Testis (tissue), 3 donors: ENCODE results near the gene RBM22. TPM values are rescaled to one million over a fixed set of nuclear protein-coding genes. Genes with fewer than 3 reads are reported as not detected.

Experiments used
- DNase-seq: peaks from one replicate; pipeline ENCODE4 v3.0.0-alpha.2; 2019
- H3K27ac ChIP-seq, 2 donors: fragments of 200-600 bp; sonication (generic); one replicate each; pipeline ENCODE4 v1.5.1; 2019
- H3K27me3 ChIP-seq: fragments of 200-600 bp; sonication (generic); one replicate; pipeline ENCODE4 v1.5.1; 2019
- H3K36me3 ChIP-seq: fragments of 200-600 bp; sonication (generic); one replicate; pipeline ENCODE4 v1.5.1; 2017; ENCODE audit warnings: low read depth; ENCODE audit errors: missing control alignments
- H3K4me1 ChIP-seq: fragments of 200-600 bp; sonication (generic); one replicate; pipeline ENCODE4 v1.5.1; 2019
- H3K4me3 ChIP-seq, 2 donors: fragments of 200-600 bp; sonication (generic); one replicate each; pipeline ENCODE4 v1.5.1; 2017 to 2019
- H3K9me3 ChIP-seq: fragments of 200-600 bp; sonication (generic); one replicate; pipeline ENCODE4 v1.5.1; 2017
- POLR2A ChIP-seq: fragments of 450-650 bp; IDR thresholded peaks from one replicate; pipeline ENCODE4 v1.6.1; 2017; ENCODE audit warnings: antibody characterized with exemption, mild to moderate bottlenecking, moderate library complexity
- WGBS, 2 donors: methylation state at CpG; one replicate each; pipeline ENCODE4 v1.1.5; 2018; 5-methylcytosine and 5-hydroxymethylcytosine counted together
- intact Hi-C: fragments of 100-400 bp; cut with DNase I; formaldehyde crosslinking; loops from one replicate; pipeline ENCODE4 v1.15.1; 2023; ENCODE audit warnings: low total_unique reads
- polyA plus RNA-seq: library from polyadenylated mRNA; stranded (reverse); fragments of 350-450 nt; fragmentation: Illumina TruSeq; extraction: RNeasy Lipid Tissue Mini Kit (QIAGEN cat#74804); gene quantifications from one replicate; pipeline ENCODE4 v1.2.3, GENCODE V29; 2014; ENCODE audit warnings: low read depth, low replicate concordance; ENCODE audit not compliant: insufficient read depth
- total RNA-seq, 2 donors: library from RNA; depleted of rRNA; stranded (reverse); fragments of >200 nt; gene quantifications; one replicate each; pipeline ENCODE4 v1.2.3, GENCODE V29; 2016
- TF ChIP-seq, protein P1 (sequence below), 3 experiments: fragments of 450-650 bp in 2 of 3; fragments of 200-600 bp in 1 of 3; sonication (generic) in 1 of 3; IDR thresholded peaks; one replicate each; pipeline ENCODE4 v1.5.1; 2016 to 2019; ENCODE audit warnings: antibody characterized with exemption in 3 of 3, mild to moderate bottlenecking in 2 of 3, moderate library complexity in 1 of 3

RBM22 gene
- total and polyA plus RNA-seq, 3 donors from 2014 or later: 37.7 to 40.1 (median 38.5) TPM

DNA sequence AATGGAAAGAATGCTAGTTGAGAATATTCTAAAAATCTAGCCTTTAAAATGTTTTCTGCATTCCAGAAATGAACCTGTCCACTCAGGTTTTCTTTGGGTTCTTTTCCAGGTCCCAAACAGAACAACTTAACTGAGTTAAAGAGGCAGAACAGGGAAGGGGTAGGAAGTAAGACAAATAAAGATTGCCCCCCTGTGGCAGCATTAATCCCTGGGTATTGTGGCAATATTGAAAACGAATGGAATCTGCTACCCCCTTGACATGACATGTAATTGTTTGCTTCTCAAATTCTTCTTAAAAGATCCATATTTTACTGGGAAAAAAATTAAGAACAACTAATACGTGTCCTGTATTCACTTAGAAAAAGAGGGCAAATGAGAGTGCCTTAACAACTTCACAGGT lies 9.3 kb upstream of the RBM22 start:
- no peaks in the 10 kb centered on the region for H3K36me3 ChIP-seq
- H3K9me3 ChIP-seq: no peaks in the 10 kb centered on the region
- TF ChIP-seq, protein P1, sequence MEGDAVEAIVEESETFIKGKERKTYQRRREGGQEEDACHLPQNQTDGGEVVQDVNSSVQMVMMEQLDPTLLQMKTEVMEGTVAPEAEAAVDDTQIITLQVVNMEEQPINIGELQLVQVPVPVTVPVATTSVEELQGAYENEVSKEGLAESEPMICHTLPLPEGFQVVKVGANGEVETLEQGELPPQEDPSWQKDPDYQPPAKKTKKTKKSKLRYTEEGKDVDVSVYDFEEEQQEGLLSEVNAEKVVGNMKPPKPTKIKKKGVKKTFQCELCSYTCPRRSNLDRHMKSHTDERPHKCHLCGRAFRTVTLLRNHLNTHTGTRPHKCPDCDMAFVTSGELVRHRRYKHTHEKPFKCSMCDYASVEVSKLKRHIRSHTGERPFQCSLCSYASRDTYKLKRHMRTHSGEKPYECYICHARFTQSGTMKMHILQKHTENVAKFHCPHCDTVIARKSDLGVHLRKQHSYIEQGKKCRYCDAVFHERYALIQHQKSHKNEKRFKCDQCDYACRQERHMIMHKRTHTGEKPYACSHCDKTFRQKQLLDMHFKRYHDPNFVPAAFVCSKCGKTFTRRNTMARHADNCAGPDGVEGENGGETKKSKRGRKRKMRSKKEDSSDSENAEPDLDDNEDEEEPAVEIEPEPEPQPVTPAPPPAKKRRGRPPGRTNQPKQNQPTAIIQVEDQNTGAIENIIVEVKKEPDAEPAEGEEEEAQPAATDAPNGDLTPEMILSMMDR (IDR thresholded peaks at IDR 0.05): peak in 2 of 3 experiments; percentile 16 to 20
- no peak for TF ChIP-seq POLR2A
- no peaks in the 10 kb centered on the region for H3K4me1 ChIP-seq
- intact Hi-C loops: no loop called here
- H3K4me3 ChIP-seq: no peak overlapping the region
- no peak overlapping the region for H3K27ac ChIP-seq
- WGBS, 2 donors: 58 to 64% methylated on average over 2 of the region's 2 CpGs
- no peaks in the 10 kb centered on the region for H3K27me3 ChIP-seq
- no peak for DNase-seq

GRCh38 chr5:150706776-150707390 lies 6.0 kb upstream of the RBM22 start:
- no peaks in the 10 kb centered on the region for H3K36me3 ChIP-seq
- no peaks in the 10 kb centered on the region for H3K9me3 ChIP-seq
- no peak for DNase-seq
- no peak overlapping the region for H3K4me3 ChIP-seq
- H3K27me3 ChIP-seq: no peaks in the 10 kb centered on the region
- 55 to 57% methylated on average over 4 of the region's 4 CpGs for WGBS, 2 donors
- H3K4me1 ChIP-seq: no peaks in the 10 kb centered on the region
- intact Hi-C loops: no loop called here
- no peak for TF ChIP-seq POLR2A
- TF ChIP-seq, protein P1 (IDR thresholded peaks at IDR 0.05): no peak
- H3K27ac ChIP-seq: no peak overlapping the region

- WGBS, 2 donors: 87% methylated on average over 3 of the region's 3 CpGs
- Histone ChIP-seq H3K4me1 (no peaks in the 10 kb centered on the region), H3K9me3 (no peaks in the 10 kb centered on the region), H3K27me3 (no peaks in the 10 kb centered on the region), H3K27ac (no peak overlapping the region), H3K36me3 (no peaks in the 10 kb centered on the region), H3K4me3 (no peak overlapping the region)
- intact Hi-C loops: no loop called here
- TF ChIP-seq, protein P1 (IDR thresholded peaks at IDR 0.05): no peak
- no peak for TF ChIP-seq POLR2A
- no peak for DNase-seq
These were observed 2.9 kb upstream of the RBM22 start for GRCh38 chr5:150703762-150704161.

DNA sequence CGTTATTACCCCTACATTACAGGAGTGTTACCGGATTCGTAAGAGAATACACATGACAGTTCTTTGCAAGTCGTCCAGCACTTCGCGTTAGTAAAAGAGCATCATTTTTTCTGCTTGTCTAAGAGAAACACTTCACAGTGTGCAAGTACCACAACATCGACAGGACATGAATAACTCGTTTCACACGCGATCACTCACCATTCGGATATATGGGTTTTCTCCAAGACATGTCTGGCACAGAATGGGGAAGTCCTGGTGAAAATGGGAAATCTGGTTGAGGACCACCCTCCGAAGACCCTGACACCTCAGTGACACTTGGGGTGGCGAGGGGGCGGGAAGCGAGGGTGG lies 642 bp downstream of the RBM22 start:
- no peaks in the 10 kb centered on the region for H3K27me3 ChIP-seq
- DNase-seq: no peak
- H3K36me3 ChIP-seq: no peaks in the 10 kb centered on the region
- no peaks in the 10 kb centered on the region for H3K4me1 ChIP-seq
- peak overlapping the region; percentile 97 to 98 for H3K27ac ChIP-seq
- WGBS, 2 donors: 1% methylated on average over 15 of the region's 15 CpGs
- no peaks in the 10 kb centered on the region for H3K9me3 ChIP-seq
- peak overlapping the region; percentile 98 to 99 for H3K4me3 ChIP-seq
- TF ChIP-seq POLR2A: no peak
- TF ChIP-seq, protein P1 (IDR thresholded peaks at IDR 0.05): no peak
- intact Hi-C loops: no loop called here

- Histone ChIP-seq H3K4me1 (no peaks in the 10 kb centered on the region), H3K9me3 (no peaks in the 10 kb centered on the region), H3K27ac (no peak overlapping the region), H3K4me3 (no peak overlapping the region), H3K27me3 (no peaks in the 10 kb centered on the region), H3K36me3 (no peaks in the 10 kb centered on the region)
- intact Hi-C loops: no loop called here
- 67 to 76% methylated on average over 3 of the region's 3 CpGs for WGBS, 2 donors
- TF ChIP-seq, protein P1 (IDR thresholded peaks at IDR 0.05): no peak
- no peak for TF ChIP-seq POLR2A
- DNase-seq: no peak
These were observed 6.2 kb downstream of the RBM22 start for GRCh38 chr5:150694612-150695011.
